HepG2 (cell line): ENCODE measurements around the gene PDIA6. TPM values are rescaled to one million over a fixed set of nuclear protein-coding genes. Genes with fewer than 3 reads are reported as not detected.

Experiments
- GTF3A ChIP-seq: sonication (generic); formaldehyde crosslinking; conservative IDR thresholded peaks from 2 replicates; pipeline ENCODE4 v1.4.0; 2020; ENCODE audit warnings: mild to moderate bottlenecking, missing genetic modification reagents
- HES4 ChIP-seq: sonication (generic); formaldehyde crosslinking; IDR thresholded peaks from 2 replicates; pipeline ENCODE4 v1.9.0; 2021; ENCODE audit warnings: mild to moderate bottlenecking, missing genetic modification reagents, borderline replicate concordance
- HNRNPL ChIP-seq: fragments of 200-400 bp; formaldehyde crosslinking; IDR thresholded peaks from 2 replicates; pipeline ENCODE4 v1.6.1; 2017; ENCODE audit warnings: mild to moderate bottlenecking, low read depth, low read length
- MAX ChIP-seq: IDR thresholded peaks from 2 replicates; pipeline ENCODE4 v1.6.1; 2012; ENCODE audit warnings: inconsistent platforms
- MXD3 ChIP-seq: IDR thresholded peaks from 2 replicates; pipeline ENCODE4 v1.6.1; 2016; ENCODE audit warnings: mild to moderate bottlenecking, missing biosample characterization, missing genetic modification reagents
- MXD4 ChIP-seq: IDR thresholded peaks from 2 replicates; pipeline ENCODE4 v1.6.1; 2016; ENCODE audit warnings: mild to moderate bottlenecking, missing biosample characterization, missing genetic modification reagents
- RBFOX2 ChIP-seq: fragments of 200-400 bp; formaldehyde crosslinking; IDR thresholded peaks from 2 replicates; pipeline ENCODE4 v1.6.1; 2017; ENCODE audit warnings: low read depth, mild to moderate bottlenecking, low read length
- RNF2 ChIP-seq: fragments of 450-650 bp; conservative IDR thresholded peaks from 2 replicates; pipeline ENCODE4 v1.6.1; 2016; ENCODE audit warnings: low read depth
- SIN3A ChIP-seq: IDR thresholded peaks from 2 replicates; pipeline ENCODE4 v1.6.1; 2011; ENCODE audit warnings: low read depth, mild to moderate bottlenecking, control low read depth, low read length, borderline replicate concordance
- SP1 ChIP-seq, 2 experiments: fragments of 450-650 bp in 1 of 2; sonication (generic) in 1 of 2; formaldehyde crosslinking in 1 of 2; IDR thresholded peaks; 2 replicates each; pipeline versions ENCODE4 v1.4.0 to v1.6.1; 2016 to 2020; ENCODE audit warnings: missing genetic modification reagents in 1 of 2
- TBL1XR1 ChIP-seq: fragments of 150-350 bp; IDR thresholded peaks from 2 replicates; pipeline ENCODE4 v1.6.1; 2014; ENCODE audit warnings: borderline replicate concordance, low read length; ENCODE audit not compliant: partially characterized antibody
- ZNF329 ChIP-seq: sonication (generic); formaldehyde crosslinking; IDR thresholded peaks from 2 replicates; pipeline ENCODE4 v1.9.0; 2021; ENCODE audit warnings: low read depth, mild to moderate bottlenecking, missing genetic modification reagents
- ZNF451 ChIP-seq: sonication (generic); formaldehyde crosslinking; IDR thresholded peaks from 2 replicates; pipeline ENCODE4 v1.5.0; 2020; ENCODE audit warnings: mild to moderate bottlenecking, missing genetic modification reagents
- ZNF563 ChIP-seq: sonication (generic); formaldehyde crosslinking; IDR thresholded peaks from 2 replicates; pipeline ENCODE4 v1.8.0; 2022; ENCODE audit warnings: mild to moderate bottlenecking, moderate library complexity, missing genetic modification reagents
- polyA plus RNA-seq, 8 experiments: library from polyadenylated mRNA; depleted of rRNA in 3 of 8; stranded (reverse) in 7 of 8; unstranded in 1 of 8; fragments of >200 nt; fragmentation: Illumina TruSeq in 4 of 8; extraction: Trizol in 4 of 8; gene quantifications; 2 replicates each; pipeline versions ENCODE4 v1.2.1 to v1.2.3, GENCODE V29; 2011 to 2016; ENCODE audit warnings: low read depth in 4 of 8, missing spikeins in 1 of 8, mixed read lengths in 1 of 8; ENCODE audit not compliant: insufficient read depth in 1 of 8
- total RNA-seq, 5 experiments: library from RNA; depleted of rRNA; stranded (reverse); fragments of >200 nt; fragmentation: Illumina TruSeq; extraction: Trizol; gene quantifications; 2 replicates each; pipeline ENCODE4 v1.2.3, GENCODE V29; 2016; ENCODE audit warnings: low read depth in 1 of 5
- TF ChIP-seq, protein P1 (sequence below): sonication (generic); formaldehyde crosslinking; conservative IDR thresholded peaks from 2 replicates; pipeline ENCODE4 v1.4.0; 2020; ENCODE audit warnings: missing genetic modification reagents
- TF ChIP-seq, protein P2 (sequence below): sonication (generic); formaldehyde crosslinking; IDR thresholded peaks from 2 replicates; pipeline ENCODE4 v1.8.1; 2023; ENCODE audit warnings: mild to moderate bottlenecking, missing genetic modification reagents
- TF ChIP-seq, protein P3 (sequence below): sonication (generic); formaldehyde crosslinking; IDR thresholded peaks from 2 replicates; pipeline ENCODE4 v1.4.0; 2020; ENCODE audit warnings: missing genetic modification reagents, borderline replicate concordance
- TF ChIP-seq, protein P4 (sequence below): sonication (generic); formaldehyde crosslinking; IDR thresholded peaks from 2 replicates; pipeline ENCODE4 v1.5.0; 2020; ENCODE audit warnings: mild to moderate bottlenecking, missing genetic modification reagents

PDIA6 gene
- total and polyA plus RNA-seq, 2 of the 13 experiments (the other 11 are each of a cell fraction or from before 2014, with no cell fraction given), result 586 to 642 TPM

DNA sequence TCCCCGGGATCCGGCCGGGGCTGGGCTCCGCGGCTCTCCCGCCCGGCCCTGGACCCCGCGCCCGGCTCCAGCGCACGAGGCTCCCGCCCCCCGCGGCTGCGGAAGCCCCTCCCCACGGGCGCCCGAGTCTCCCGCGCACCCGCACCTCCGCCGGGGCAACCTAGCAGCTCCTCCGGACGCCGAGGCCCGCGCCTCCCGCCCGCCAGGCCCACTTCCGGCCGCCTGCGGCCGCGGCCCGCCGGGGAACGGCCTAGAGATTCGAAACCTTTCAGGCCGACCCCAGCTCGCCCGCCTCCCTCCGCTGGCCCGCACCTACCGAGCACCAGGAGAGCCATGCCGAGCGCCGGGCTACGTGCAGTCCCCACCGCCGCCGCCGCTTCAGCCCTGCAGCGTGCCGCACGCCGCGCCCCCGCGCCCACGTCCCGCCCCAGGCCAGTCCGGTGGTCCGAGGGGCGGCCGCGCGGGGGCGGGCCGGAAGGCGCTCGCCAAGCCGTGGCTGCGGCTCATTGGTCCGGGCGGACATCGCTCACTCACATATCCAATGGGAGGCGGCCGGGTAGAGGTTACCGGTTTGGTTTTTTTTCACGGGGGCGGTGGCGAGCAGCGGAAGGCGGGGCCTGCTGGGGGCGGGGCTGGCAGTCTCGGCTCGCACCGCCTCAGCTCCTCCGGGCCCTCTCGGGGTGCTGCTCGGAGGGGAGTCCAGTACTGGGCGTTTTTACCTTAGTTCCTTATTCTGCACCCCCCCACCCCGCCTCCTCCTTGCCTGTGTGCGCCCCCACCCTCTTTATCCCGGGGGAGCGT is at the start of gene PDIA6 (continued):
- TF ChIP-seq, protein P1, sequence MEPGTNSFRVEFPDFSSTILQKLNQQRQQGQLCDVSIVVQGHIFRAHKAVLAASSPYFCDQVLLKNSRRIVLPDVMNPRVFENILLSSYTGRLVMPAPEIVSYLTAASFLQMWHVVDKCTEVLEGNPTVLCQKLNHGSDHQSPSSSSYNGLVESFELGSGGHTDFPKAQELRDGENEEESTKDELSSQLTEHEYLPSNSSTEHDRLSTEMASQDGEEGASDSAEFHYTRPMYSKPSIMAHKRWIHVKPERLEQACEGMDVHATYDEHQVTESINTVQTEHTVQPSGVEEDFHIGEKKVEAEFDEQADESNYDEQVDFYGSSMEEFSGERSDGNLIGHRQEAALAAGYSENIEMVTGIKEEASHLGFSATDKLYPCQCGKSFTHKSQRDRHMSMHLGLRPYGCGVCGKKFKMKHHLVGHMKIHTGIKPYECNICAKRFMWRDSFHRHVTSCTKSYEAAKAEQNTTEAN (CRISPR knock-in tag), result peak; percentile 55; the same call in 1 of the 2 replicates
- TF ChIP-seq SP1 (IDR thresholded peaks at IDR 0.05) (no peak), SP1 (CRISPR knock-in tag; IDR thresholded peaks at IDR 0.05) (peak; percentile 87), ZNF329 (CRISPR knock-in tag) (peak; percentile 37; the same call in 1 of the 2 replicates), GTF3A (CRISPR knock-in tag) (no peak), MAX (peak; percentile 87), ZNF451 (CRISPR knock-in tag) (peak; percentile 90; the same call in 1 of the 2 replicates), SIN3A (peak; percentile 37), RNF2 (peak; percentile 75), TBL1XR1 (no peak), ZNF563 (CRISPR knock-in tag) (peak; percentile 81), MXD4 (CRISPR knock-in tag) (peak; percentile 78), HES4 (CRISPR knock-in tag) (peak; percentile 69; the same call in 1 of the 2 replicates), RBFOX2 (peak; percentile 91), MXD3 (peak; percentile 55), HNRNPL (no peak)
- TF ChIP-seq, protein P2, sequence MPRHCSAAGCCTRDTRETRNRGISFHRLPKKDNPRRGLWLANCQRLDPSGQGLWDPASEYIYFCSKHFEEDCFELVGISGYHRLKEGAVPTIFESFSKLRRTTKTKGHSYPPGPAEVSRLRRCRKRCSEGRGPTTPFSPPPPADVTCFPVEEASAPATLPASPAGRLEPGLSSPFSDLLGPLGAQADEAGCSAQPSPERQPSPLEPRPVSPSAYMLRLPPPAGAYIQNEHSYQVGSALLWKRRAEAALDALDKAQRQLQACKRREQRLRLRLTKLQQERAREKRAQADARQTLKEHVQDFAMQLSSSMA (CRISPR knock-in tag), result peak; percentile 37; the same call in 1 of the 2 replicates
- TF ChIP-seq, protein P3, sequence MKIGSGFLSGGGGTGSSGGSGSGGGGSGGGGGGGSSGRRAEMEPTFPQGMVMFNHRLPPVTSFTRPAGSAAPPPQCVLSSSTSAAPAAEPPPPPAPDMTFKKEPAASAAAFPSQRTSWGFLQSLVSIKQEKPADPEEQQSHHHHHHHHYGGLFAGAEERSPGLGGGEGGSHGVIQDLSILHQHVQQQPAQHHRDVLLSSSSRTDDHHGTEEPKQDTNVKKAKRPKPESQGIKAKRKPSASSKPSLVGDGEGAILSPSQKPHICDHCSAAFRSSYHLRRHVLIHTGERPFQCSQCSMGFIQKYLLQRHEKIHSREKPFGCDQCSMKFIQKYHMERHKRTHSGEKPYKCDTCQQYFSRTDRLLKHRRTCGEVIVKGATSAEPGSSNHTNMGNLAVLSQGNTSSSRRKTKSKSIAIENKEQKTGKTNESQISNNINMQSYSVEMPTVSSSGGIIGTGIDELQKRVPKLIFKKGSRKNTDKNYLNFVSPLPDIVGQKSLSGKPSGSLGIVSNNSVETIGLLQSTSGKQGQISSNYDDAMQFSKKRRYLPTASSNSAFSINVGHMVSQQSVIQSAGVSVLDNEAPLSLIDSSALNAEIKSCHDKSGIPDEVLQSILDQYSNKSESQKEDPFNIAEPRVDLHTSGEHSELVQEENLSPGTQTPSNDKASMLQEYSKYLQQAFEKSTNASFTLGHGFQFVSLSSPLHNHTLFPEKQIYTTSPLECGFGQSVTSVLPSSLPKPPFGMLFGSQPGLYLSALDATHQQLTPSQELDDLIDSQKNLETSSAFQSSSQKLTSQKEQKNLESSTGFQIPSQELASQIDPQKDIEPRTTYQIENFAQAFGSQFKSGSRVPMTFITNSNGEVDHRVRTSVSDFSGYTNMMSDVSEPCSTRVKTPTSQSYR (CRISPR knock-in tag), result peak; percentile 6; the same call in 1 of the 2 replicates
- TF ChIP-seq, protein P4, sequence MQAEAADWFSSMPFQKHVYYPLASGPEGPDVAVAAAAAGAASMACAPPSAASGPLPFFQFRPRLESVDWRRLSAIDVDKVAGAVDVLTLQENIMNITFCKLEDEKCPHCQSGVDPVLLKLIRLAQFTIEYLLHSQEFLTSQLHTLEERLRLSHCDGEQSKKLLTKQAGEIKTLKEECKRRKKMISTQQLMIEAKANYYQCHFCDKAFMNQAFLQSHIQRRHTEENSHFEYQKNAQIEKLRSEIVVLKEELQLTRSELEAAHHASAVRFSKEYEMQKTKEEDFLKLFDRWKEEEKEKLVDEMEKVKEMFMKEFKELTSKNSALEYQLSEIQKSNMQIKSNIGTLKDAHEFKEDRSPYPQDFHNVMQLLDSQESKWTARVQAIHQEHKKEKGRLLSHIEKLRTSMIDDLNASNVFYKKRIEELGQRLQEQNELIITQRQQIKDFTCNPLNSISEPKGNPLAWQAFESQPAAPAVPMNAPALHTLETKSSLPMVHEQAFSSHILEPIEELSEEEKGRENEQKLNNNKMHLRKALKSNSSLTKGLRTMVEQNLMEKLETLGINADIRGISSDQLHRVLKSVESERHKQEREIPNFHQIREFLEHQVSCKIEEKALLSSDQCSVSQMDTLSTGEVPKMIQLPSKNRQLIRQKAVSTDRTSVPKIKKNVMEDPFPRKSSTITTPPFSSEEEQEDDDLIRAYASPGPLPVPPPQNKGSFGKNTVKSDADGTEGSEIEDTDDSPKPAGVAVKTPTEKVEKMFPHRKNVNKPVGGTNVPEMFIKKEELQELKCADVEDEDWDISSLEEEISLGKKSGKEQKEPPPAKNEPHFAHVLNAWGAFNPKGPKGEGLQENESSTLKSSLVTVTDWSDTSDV (CRISPR knock-in tag), result 0 out of 2 replicates have a peak, but pooled peaks have one; percentile 2
